Sigmoid colon (tissue), 4 donors: ENCODE measurements around the gene RIMS1.

Experiments
- EP300 ChIP-seq, 4 donors: sonication (generic); formaldehyde crosslinking; IDR thresholded peaks; one replicate each; pipeline ENCODE4 v1.6.1; 2017; ENCODE audit warnings: antibody characterized with exemption in 4 of 4
- POLR2A ChIP-seq, 2 donors: fragments of 450-650 bp; IDR thresholded peaks; one replicate each; pipeline ENCODE4 v1.6.1; 2016; ENCODE audit warnings: antibody characterized with exemption in 2 of 2, mild to moderate bottlenecking in 2 of 2, moderate library complexity in 2 of 2
- POLR2AphosphoS5 ChIP-seq, 4 donors: sonication (generic); formaldehyde crosslinking; IDR thresholded peaks; one replicate each; pipeline ENCODE4 v1.6.1; 2017; ENCODE audit warnings: antibody characterized with exemption in 4 of 4
- TF ChIP-seq, protein P1 (sequence below), 4 experiments: fragments of 450-650 bp in 3 of 4; fragments of 200-600 bp in 1 of 4; IDR thresholded peaks; one replicate each; pipeline ENCODE4 v1.5.1; 2016 to 2019; ENCODE audit warnings: antibody characterized with exemption in 4 of 4, mild to moderate bottlenecking in 3 of 4, moderate library complexity in 2 of 4

DNA sequence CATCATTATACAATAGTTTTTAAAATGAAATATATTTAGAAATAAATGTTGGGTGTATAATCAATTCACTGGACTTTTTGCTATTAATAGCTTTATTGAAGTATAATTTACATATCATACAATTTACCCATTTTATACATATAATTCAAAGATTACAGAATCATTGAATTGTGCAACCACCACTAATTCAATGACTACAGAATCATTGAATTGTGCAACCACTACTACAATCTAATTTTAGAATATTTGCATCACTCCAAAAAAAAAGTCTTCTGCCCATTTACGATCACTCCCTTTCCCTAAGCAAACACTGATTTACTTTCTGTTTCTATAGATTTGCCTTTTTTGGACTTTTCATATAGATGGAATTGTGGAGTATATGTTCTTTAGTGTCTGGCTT lies 35.1 kb upstream of the RIMS1 start:
- TF ChIP-seq POLR2A (IDR thresholded peaks at IDR 0.05): no peak
- TF ChIP-seq, protein P1, sequence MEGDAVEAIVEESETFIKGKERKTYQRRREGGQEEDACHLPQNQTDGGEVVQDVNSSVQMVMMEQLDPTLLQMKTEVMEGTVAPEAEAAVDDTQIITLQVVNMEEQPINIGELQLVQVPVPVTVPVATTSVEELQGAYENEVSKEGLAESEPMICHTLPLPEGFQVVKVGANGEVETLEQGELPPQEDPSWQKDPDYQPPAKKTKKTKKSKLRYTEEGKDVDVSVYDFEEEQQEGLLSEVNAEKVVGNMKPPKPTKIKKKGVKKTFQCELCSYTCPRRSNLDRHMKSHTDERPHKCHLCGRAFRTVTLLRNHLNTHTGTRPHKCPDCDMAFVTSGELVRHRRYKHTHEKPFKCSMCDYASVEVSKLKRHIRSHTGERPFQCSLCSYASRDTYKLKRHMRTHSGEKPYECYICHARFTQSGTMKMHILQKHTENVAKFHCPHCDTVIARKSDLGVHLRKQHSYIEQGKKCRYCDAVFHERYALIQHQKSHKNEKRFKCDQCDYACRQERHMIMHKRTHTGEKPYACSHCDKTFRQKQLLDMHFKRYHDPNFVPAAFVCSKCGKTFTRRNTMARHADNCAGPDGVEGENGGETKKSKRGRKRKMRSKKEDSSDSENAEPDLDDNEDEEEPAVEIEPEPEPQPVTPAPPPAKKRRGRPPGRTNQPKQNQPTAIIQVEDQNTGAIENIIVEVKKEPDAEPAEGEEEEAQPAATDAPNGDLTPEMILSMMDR (IDR thresholded peaks at IDR 0.05): no peak
- no peak for TF ChIP-seq POLR2AphosphoS5 (IDR thresholded peaks at IDR 0.05)
- no peak for TF ChIP-seq EP300 (IDR thresholded peaks at IDR 0.05)
